BLaER1 treated with 17β-estradiol and CSF1 and Interleukin-3, amounts not matched to agents 10 nM and 100 nM (cell line): Measurements from ENCODE around the gene OCLN.
"Not testable (repeated sequence)": the region's sequence is repeated elsewhere in the genome, so short reads cannot be mapped to it uniquely, and the experiment has no call there.

Source experiments
- H3K27ac ChIP-seq, 11 experiments: shearing (Covaris generic); formaldehyde crosslinking; 2 replicates each; pipeline ENCODE4 v1.8.1; 2022
- H3K27me3 ChIP-seq, 11 experiments: shearing (Covaris generic); formaldehyde crosslinking; 2 replicates each; pipeline ENCODE4 v1.8.1; 2022
- H3K36me3 ChIP-seq, 11 experiments: shearing (Covaris generic); formaldehyde crosslinking; 2 replicates each; pipeline ENCODE4 v1.8.1; 2022
- H3K4me1 ChIP-seq, 10 experiments: shearing (Covaris generic); formaldehyde crosslinking; 2 replicates each; pipeline ENCODE4 v1.8.1; 2022
- H3K4me2 ChIP-seq, 11 experiments: shearing (Covaris generic); formaldehyde crosslinking; 2 replicates each; pipeline ENCODE4 v1.8.1; 2022
- H3K4me3 ChIP-seq, 10 experiments: shearing (Covaris generic); formaldehyde crosslinking; 2 replicates each; pipeline ENCODE4 v1.8.1; 2022
- H3K9ac ChIP-seq, 11 experiments: shearing (Covaris generic); formaldehyde crosslinking; 2 replicates each; pipeline ENCODE4 v1.8.1; 2022
- H3K9me3 ChIP-seq, 11 experiments: shearing (Covaris generic); formaldehyde crosslinking; replicated peaks in 1 of 11; 2 replicates each; pipeline ENCODE4 v1.8.1; 2022
- H4K20me1 ChIP-seq, 11 experiments: shearing (Covaris generic); formaldehyde crosslinking; 2 replicates each; pipeline ENCODE4 v1.8.1; 2022
- Cebpa-rat ChIP-seq, 11 experiments: shearing (Covaris generic); IDR thresholded peaks; 2 replicates each; pipeline ENCODE4 v1.8.1; 2022

The OCLN gene

DNA sequence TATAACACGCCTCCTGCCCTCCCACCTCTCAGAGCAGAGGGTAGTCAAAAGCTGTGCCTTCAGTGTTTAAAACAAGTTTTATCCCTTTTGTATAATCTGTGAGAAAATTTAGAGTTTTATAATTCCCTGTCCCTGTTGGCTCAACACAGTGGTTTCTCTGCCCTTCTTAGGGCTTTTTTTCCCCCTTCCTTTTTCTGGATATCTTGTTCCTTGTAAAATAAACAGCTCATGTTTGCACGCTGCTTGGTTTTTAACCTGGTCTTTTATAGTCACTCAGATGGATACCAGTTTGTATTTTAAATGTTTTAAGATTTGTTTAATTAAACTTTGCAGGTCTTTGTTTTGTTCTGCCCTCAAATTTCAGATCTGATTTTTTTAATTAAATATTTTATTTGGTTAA is 26.7 kb downstream of the OCLN start:
- no peak overlapping the region for H3K4me3 ChIP-seq
- no peaks in the 10 kb centered on the region for H3K27me3 ChIP-seq
- H3K9me3 ChIP-seq = peaks cover 0 to 14% (median 7%) of the 10 kb centered on the region in 11 experiments; a peak in 10 of 22 replicates
- no peaks in the 10 kb centered on the region for H4K20me1 ChIP-seq
- H3K36me3 ChIP-seq = no peaks in the 10 kb centered on the region
- no peak overlapping the region for H3K4me2 ChIP-seq
- H3K27ac ChIP-seq = no peak overlapping the region
- TF ChIP-seq Cebpa-rat (IDR thresholded peaks at IDR 0.05) = no peak
- H3K4me1 ChIP-seq = peaks cover 0 to 10% (median 0%) of the 10 kb centered on the region in 10 experiments; a peak in 4 of 20 replicates
- H3K9ac ChIP-seq = no peak overlapping the region

DNA sequence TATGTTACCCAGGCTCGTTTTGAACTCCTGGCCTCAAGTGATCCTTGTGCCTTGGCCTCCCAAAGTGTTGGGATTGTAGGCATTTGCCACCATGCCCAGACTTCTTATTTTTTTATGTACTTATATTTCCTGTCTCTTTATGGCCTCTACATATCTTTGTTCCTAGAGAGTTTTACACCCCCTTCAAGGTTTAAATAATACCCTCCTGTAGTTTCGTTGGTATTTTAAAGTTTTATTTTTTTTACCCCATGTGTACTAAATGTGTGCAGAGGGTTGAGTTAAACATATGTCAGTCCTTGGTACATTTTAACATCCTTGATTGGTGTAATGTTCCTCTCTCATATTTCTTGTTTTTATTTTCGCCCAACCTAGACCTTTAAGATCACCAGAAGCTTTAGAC is 29.4 kb downstream of the OCLN start:
- Histone ChIP-seq H3K36me3 (no peaks in the 10 kb centered on the region), H3K4me2 (no peak overlapping the region), H3K27ac (no peak overlapping the region), H3K4me1 (peaks cover 0 to 10% (median 0%) of the 10 kb centered on the region in 10 experiments; a peak in 4 of 20 replicates), H3K27me3 (no peaks in the 10 kb centered on the region), H3K9ac (no peak overlapping the region), H3K4me3 (no peak overlapping the region), H4K20me1 (no peaks in the 10 kb centered on the region), H3K9me3 (no peaks in the 10 kb centered on the region)
- no peak for TF ChIP-seq Cebpa-rat (IDR thresholded peaks at IDR 0.05)

GRCh38 chr5:69525490-69525889 is 32.9 kb downstream of the OCLN start:
- Histone ChIP-seq H3K4me3 (no peak overlapping the region), H3K36me3 (no peaks in the 10 kb centered on the region), H3K4me2 (no peak overlapping the region), H3K27me3 (no peaks in the 10 kb centered on the region), H3K27ac (no peak overlapping the region), H3K9ac (no peak overlapping the region), H3K9me3 (no peaks in the 10 kb centered on the region), H4K20me1 (no peaks in the 10 kb centered on the region), H3K4me1 (peaks cover 0 to 11% (median 0%) of the 10 kb centered on the region in 10 experiments; a peak in 6 of 20 replicates)
- TF ChIP-seq Cebpa-rat (IDR thresholded peaks at IDR 0.05) = no peak

DNA sequence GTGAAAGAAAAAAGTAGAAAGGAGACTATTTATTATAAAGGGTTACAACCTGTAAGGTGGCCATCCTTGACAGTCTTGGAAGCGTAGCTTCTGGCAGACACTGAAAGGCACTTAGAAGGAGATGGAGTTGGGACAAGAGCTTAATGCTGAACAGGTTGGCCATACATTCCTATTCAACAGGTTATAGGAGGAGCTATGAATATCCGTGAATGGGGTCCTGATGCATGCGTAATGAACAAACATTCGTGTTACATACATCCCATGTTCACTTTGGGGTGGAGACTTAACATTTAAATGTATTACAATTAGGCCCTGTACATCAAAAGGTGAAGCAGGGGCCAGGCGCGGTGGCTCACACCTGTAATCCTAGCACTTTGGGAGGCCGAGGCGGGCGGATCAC is 34.1 kb downstream of the OCLN start:
- Histone ChIP-seq H3K4me1 (peaks cover 0 to 14% (median 0%) of the 10 kb centered on the region in 10 experiments; a peak in 8 of 20 replicates), H3K27me3 (no peaks in the 10 kb centered on the region), H3K4me3 (no peak overlapping the region), H3K9me3 (no peaks in the 10 kb centered on the region), H3K9ac (no peak overlapping the region), H4K20me1 (no peaks in the 10 kb centered on the region), H3K4me2 (no peak overlapping the region), H3K27ac (no peak overlapping the region), H3K36me3 (no peaks in the 10 kb centered on the region)
- no peak for TF ChIP-seq Cebpa-rat (IDR thresholded peaks at IDR 0.05)

DNA sequence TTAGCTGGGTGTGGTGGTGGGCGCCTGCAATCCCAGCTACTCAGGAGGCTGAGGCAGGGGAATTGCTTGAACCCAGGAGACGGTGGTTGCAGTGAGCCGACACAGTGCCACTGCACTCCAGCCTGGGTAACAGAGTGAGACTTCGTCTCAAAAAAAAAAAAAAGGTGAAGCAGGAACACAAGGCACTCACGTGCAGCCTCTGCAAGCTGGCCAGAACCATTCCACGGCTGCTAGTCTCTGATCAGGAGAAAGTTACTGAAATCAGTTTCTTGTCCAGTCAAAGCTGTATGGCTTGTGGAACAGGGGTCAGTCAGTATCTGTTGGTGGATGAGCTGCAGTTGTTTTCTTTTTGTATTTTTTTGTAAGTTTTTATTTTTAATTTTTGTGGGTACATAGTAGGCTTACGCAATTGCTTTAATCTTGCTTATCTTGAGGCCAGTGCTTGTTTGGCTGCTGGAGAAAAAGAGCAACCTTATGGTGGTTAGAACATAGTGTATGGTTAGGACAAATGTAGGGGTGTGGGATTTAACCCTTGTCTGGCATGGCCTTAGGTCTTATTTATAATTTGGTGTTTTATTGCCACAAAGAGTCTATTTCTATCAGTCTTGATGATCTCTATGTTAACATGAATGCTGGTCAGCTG is 34.7 kb downstream of the OCLN start:
- H4K20me1 ChIP-seq = no peaks in the 10 kb centered on the region
- peaks cover 0 to 15% (median 0%) of the 10 kb centered on the region in 10 experiments; a peak in 8 of 20 replicates for H3K4me1 ChIP-seq
- H3K27ac ChIP-seq = no peak overlapping the region
- no peak overlapping the region for H3K4me2 ChIP-seq
- H3K36me3 ChIP-seq = no peaks in the 10 kb centered on the region
- H3K9me3 ChIP-seq = no peaks in the 10 kb centered on the region
- H3K4me3 ChIP-seq = no peak overlapping the region
- H3K27me3 ChIP-seq = no peaks in the 10 kb centered on the region
- no peak for TF ChIP-seq Cebpa-rat (IDR thresholded peaks at IDR 0.05)
- H3K9ac ChIP-seq = no peak overlapping the region

DNA sequence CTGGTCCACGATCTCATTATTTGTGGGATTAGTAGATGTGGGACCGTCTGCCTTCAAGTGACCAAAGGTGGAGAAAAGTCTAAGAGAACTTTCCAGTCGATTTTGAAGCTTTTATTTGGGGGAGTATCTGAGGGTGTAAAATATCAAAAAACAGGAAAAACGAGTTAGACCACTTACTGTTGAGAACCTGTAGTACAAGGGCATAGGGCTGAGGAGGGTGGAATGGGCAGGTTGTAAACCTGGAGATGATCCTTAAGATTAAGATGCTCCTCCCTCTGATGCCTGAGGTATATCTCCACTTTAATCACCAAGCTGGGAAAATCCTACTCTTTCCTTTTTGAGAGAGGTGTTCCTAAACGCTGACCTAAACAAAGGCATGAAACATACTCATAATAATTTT is 35.4 kb downstream of the OCLN start:
- H3K4me2 ChIP-seq = no peak overlapping the region
- H3K4me1 ChIP-seq = peaks cover 0 to 15% (median 0%) of the 10 kb centered on the region in 10 experiments; a peak in 8 of 20 replicates

DNA sequence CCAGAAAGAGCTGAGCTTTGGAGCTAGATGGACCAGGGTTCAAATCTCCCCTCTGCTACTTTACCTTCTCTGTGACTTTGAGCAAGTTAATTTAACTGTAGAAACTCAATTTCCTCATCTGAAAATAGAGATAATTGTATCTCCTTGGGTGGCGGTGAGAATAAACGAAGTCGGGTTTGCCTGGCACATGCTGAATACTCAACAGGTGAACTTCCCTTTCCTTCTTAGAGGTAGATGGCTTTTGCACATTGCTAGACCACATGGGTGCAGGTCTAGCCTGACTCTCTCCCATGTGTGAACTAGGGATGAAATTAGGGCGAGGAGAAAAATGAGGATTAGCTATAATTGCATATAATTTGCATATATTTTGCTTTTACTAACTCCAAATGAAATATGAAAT is 36.0 kb downstream of the OCLN start:
- H3K36me3 ChIP-seq = no peaks in the 10 kb centered on the region
- H3K4me1 ChIP-seq = peaks cover 0 to 15% (median 0%) of the 10 kb centered on the region in 10 experiments; a peak in 8 of 20 replicates
- no peak overlapping the region for H3K4me2 ChIP-seq
- no peak overlapping the region for H3K9ac ChIP-seq
- no peak overlapping the region for H3K27ac ChIP-seq
- no peaks in the 10 kb centered on the region for H3K9me3 ChIP-seq
- H3K4me3 ChIP-seq = no peak overlapping the region
- no peaks in the 10 kb centered on the region for H4K20me1 ChIP-seq
- H3K27me3 ChIP-seq = no peaks in the 10 kb centered on the region
- TF ChIP-seq Cebpa-rat (IDR thresholded peaks at IDR 0.05) = no peak

More for the DNA sequence above, 35.4 kb downstream of the OCLN start:
- H3K9me3 ChIP-seq = no peaks in the 10 kb centered on the region
- no peaks in the 10 kb centered on the region for H3K36me3 ChIP-seq
- no peaks in the 10 kb centered on the region for H3K27me3 ChIP-seq
- H3K27ac ChIP-seq = no peak overlapping the region
- H3K4me3 ChIP-seq = no peak overlapping the region
- H3K9ac ChIP-seq = no peak overlapping the region
- no peak for TF ChIP-seq Cebpa-rat (IDR thresholded peaks at IDR 0.05)
- H4K20me1 ChIP-seq = no peaks in the 10 kb centered on the region

DNA sequence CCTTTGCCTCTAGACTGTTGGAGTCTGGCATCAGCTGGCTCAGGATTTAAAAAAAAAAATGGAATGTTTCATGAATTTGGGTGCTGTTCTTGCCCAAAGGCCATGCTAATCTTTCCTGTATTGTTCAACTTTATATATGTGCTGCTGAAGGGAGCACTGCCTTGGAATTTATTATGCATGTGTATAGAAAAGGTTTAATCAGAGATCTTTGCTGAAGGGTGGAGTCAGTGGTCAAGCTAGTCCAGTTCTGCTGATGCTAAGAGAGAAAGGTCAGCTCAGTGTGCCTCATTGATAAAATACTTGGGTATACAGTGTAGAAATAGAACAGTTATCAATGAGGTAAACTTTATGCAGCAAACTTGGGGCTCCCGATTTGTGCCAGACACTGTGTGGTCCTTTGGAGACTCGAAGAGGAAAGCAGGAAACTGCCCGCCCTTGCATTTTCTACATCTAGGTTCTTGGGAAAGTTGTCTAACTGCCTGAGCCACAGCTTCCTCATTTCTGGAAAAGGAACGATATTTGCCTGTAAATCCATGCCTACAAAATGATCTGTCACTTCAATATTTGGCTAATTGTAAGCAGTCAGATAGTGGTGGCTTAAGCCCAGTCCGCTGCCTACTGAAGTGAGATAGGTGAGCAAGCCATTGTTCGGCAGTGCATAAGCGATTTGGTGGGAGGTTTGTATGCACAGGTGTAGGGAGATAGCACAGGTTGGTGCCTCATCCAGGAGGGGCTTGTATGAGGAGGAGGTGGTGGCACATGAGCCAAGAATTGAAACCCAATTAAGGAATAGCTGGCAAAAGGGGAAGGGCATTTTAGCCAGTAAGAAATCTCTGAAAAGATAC is 38.2 kb downstream of the OCLN start:
- TF ChIP-seq Cebpa-rat (IDR thresholded peaks at IDR 0.05) = no peak
- Histone ChIP-seq H3K9ac (no peak overlapping the region), H3K36me3 (no peaks in the 10 kb centered on the region)

DNA sequence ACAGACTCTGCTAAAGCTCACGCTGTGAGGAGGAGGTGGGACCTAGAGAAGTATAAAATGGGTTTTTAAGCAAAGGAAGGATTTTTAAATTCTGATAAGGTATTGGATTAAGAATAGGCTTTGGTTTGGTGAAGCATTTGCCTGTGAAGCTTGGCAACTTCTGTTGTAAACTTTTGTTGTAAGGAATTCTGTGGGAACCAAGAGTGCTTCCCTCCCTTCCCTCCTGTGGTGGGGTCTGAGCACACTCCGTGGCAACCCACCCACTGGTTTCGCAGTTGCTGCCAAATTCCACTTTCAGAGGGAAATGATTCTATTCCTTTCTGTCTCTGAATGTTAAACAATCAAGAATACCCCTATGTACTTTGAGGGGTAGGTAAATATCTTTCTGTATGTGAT is 38.8 kb downstream of the OCLN start:
- Histone ChIP-seq H3K9me3 (no peaks in the 10 kb centered on the region), H3K27me3 (no peaks in the 10 kb centered on the region), H3K27ac (no peak overlapping the region), H3K9ac (no peak overlapping the region), H3K4me1 (peaks cover 0 to 15% (median 0%) of the 10 kb centered on the region in 10 experiments; a peak in 8 of 20 replicates), H3K4me3 (no peak overlapping the region), H4K20me1 (no peaks in the 10 kb centered on the region), H3K36me3 (no peaks in the 10 kb centered on the region), H3K4me2 (peak overlapping the region in 3 of 11 experiments; percentile 36 to 58 (median 40); a peak in 6 of 22 replicates)
- no peak for TF ChIP-seq Cebpa-rat (IDR thresholded peaks at IDR 0.05)

More for the DNA sequence above, 38.2 kb downstream of the OCLN start:
- H3K27ac ChIP-seq = no peak overlapping the region
- no peaks in the 10 kb centered on the region for H3K9me3 ChIP-seq
- no peaks in the 10 kb centered on the region for H3K27me3 ChIP-seq
- no peaks in the 10 kb centered on the region for H4K20me1 ChIP-seq
- no peak overlapping the region for H3K4me3 ChIP-seq
- H3K4me1 ChIP-seq = peaks cover 0 to 15% (median 0%) of the 10 kb centered on the region in 10 experiments; a peak in 8 of 20 replicates
- peak overlapping the region in 3 of 11 experiments; percentile 36 to 58 (median 40); a peak in 6 of 22 replicates for H3K4me2 ChIP-seq

DNA sequence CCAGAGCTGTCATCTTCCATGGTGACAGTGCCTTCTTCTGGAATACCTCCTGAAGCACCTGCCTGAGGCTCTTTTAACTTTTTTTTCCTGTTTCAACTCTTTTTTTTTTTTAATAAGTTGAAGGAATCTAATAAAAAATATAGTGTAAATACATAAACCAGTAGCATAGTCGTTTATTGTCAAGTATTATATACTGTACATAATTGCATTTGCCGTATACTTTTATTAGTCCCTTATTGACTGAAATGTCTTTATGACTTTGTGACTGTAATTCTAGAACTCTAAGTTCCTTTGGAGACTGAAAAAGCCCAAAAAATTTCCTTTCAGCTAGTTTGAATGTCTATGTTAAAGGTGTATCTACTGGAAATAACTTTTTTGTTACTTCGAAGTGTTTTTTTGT is 45.3 kb downstream of the OCLN start:
- not testable (repeated sequence) for H3K36me3 ChIP-seq, H3K4me1 ChIP-seq, H4K20me1 ChIP-seq, H3K4me3 ChIP-seq, H3K9ac ChIP-seq, H3K9me3 ChIP-seq, H3K4me2 ChIP-seq, H3K27ac ChIP-seq, H3K27me3 ChIP-seq

DNA sequence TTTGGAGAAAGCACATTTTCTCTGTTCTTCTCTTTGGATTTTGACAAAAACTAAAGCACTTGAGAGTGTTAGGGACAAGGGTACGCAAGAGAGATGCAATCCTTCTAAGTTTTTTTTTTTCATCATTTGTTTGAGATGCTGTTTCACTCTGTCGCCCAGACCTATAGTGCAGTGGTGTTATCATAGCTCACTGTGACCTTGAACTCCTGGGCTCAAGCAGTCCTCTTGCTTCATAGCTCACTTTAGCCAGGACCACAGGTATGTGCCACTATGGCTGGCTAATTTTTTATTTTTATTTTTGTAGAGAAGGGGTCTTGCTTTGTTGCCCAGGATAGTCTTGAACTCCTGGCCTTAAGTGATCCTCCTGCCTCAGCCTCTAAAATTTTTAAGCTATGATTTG is 46.1 kb downstream of the OCLN start:
- not testable (repeated sequence) for H3K9me3 ChIP-seq, H3K4me3 ChIP-seq, H3K27me3 ChIP-seq, H4K20me1 ChIP-seq, H3K27ac ChIP-seq, H3K4me1 ChIP-seq, H3K4me2 ChIP-seq, H3K9ac ChIP-seq, H3K36me3 ChIP-seq

- not testable (repeated sequence) for H3K4me2 ChIP-seq, H3K4me1 ChIP-seq, H4K20me1 ChIP-seq, H3K36me3 ChIP-seq, H3K9ac ChIP-seq, H3K27me3 ChIP-seq, H3K9me3 ChIP-seq, H3K4me3 ChIP-seq, H3K27ac ChIP-seq
Measured at GRCh38 chr5:69541347-69541746, 48.8 kb downstream of the OCLN start.
